NCI-H1092 (cell line): ENCODE measurements around the gene ROCK1.
"Not testable (repeated sequence)": the region's sequence is repeated elsewhere in the genome, so short reads cannot be mapped to it uniquely, and the experiment has no call there.

Source experiments
- DNase-seq: peaks from one replicate; lab custom pipeline; 2025; lab: John Stamatoyannopoulos, UW

ROCK1 gene

DNA sequence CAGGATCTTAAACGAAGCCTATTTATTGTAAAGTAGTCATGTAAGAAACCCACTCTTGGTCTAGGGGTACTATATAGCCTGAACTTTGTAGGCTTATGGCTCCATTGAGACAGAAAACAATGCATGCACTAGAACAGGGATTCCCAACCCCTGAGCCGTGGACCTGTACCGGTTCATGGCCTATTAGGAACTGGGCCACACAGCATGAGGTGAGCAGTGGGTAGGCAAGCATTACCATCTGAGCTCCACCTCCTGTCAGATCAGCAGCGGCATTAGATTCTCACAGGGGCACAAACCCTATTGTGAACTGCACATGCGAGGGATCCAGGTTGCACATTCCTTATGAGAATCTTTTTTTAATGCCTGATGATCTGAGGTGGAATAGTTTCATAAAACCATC lies 59.2 kb downstream of the ROCK1 start:
- no peak for DNase-seq

GRCh38 chr18:21051620-21052019 lies 60.0 kb downstream of the ROCK1 start:
- DNase-seq = no peak

DNA sequence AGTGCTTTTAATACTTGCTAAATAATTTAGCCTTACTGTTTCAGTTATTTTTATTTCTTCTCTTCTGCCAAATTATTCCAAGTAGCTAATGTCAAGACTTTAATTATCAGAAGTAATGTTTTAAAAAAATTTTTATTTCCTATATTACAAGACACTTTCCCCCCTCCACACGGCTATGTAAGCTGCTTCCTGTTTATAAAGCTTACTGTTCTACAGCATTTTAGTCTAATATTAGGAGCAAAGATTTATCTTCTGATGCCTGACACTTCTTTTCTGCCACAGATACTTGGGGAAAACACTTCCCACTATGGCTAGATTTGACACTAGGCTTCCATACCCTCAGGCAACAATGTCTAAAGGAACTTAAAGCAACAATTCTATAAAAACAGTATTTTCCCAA lies 62.3 kb downstream of the ROCK1 start:
- DNase-seq = no peak

GRCh38 chr18:21047126-21047525 lies 64.5 kb downstream of the ROCK1 start:
- DNase-seq = no peak

- no peak for DNase-seq
Measured at GRCh38 chr18:21040466-21040865, 71.1 kb downstream of the ROCK1 start.

GRCh38 chr18:21038201-21038600 lies 73.4 kb downstream of the ROCK1 start:
- no peak for DNase-seq

GRCh38 chr18:21031845-21032244 lies 79.8 kb downstream of the ROCK1 start:
- no peak for DNase-seq

GRCh38 chr18:21018257-21018656 lies 93.4 kb downstream of the ROCK1 start:
- DNase-seq = not testable (repeated sequence)

- no peak for DNase-seq
Measured at GRCh38 chr18:21012308-21012707, 99.3 kb downstream of the ROCK1 start.

DNA sequence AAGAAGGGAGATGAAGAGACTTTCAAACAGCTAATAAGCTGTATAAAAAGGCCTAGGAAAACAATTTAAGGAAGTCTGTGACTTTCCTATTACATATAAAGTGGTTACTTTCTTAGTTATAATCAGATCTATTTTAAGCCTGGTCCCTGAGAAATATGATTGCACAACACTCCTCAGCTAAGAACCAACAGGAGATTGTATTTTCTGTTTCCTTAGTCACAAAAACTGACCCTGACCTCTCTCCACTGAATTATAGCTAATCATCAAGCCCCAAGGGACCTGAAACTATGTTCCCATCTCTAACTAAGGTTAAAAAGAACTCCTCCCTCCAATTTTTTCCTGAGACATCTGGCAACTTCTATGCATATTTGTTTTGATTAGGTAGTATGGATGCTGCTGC lies 106.9 kb downstream of the ROCK1 start:
- no peak for DNase-seq

DNA sequence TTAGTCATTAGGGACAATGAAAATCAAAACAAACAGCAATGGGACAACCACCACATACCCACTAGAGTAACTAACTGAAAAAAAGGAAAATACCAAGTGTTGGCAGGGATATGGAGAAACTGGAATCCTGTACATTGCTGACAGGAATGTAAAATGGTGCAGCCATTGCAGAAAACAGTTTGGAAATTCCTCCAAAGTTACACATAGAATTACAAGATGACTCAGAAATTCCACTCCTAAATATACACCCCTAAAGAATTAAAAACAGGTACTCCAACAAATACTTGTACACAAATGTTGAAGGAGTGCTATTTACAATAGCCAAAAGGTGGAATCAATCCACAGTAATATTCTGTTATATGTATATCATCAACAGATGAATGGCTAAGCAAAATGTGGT lies 110.9 kb downstream of the ROCK1 start:
- DNase-seq = no peak

- DNase-seq = no peak
Measured at GRCh38 chr18:20997371-20997770, 114.2 kb downstream of the ROCK1 start.

GRCh38 chr18:20996418-20996817 lies 115.2 kb downstream of the ROCK1 start:
- no peak for DNase-seq

GRCh38 chr18:20988726-20989125 lies 122.9 kb downstream of the ROCK1 start:
- DNase-seq = no peak

GRCh38 chr18:20975077-20975476 lies 136.5 kb downstream of the ROCK1 start:
- no peak for DNase-seq

DNA sequence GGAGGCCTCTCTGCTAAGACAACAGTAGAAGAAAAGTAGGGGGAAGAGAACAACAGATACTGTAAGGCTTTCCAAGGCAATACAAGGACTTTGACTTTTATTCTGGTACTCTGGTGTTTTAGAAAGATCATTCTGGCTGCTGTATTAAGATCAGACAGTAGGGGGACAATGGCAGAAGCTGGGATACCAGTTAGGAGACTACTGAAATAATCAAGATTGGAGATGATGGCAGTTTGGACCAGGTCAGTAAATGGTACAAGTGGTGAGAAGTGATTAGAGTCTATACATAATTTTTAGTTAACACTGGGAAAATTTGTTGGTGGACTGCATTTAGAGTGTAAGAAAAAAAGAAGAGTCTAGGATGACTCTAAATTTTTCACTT lies 139.7 kb downstream of the ROCK1 start:
- DNase-seq = no peak

DNA sequence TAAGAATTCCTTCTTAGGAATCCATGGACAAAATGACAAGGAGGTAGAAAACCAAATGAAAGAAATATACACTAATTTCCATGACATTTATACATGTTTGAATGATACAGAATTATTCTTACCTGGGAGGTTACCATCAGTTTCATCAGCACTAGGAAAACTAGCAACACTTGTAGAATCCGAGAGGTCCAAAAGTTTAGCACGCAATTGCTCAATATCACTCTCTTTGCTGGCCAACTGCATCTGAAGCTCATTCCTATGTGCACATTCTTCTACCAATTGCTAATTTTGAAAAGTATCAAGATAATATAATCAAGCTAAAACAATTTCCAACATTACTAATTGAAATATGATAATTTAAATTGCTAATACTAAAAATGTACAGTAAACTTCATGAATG lies 144.8 kb downstream of the ROCK1 start:
- no peak for DNase-seq

DNA sequence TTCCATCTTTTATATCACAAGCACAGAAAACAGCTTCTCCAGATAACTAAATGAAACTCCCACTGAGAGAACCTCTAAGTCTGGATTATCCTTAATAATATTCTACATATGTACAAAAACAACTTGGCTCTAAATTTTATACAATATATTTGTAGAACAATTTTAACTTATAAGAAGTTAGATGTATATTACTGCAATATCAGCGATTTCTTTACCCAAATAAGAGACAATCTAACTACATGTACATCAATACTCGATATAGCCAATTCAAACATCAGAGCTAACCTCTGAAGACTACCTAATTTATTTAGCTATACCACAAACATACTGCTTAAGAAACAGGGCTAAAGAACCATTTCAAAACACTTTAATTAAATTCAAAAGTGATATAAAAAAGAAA lies 148.6 kb downstream of the ROCK1 start:
- DNase-seq = no peak

- DNase-seq = no peak
Measured at GRCh38 chr18:20960735-20961134, 150.9 kb downstream of the ROCK1 start.

- not testable (repeated sequence) for DNase-seq
Measured at GRCh38 chr18:20950827-20951226, 160.8 kb downstream of the ROCK1 start.
